NB4 (cell line): Measurements from ENCODE around the gene CREB1.

Source experiments
- DNase-seq: peaks from one replicate; pipeline ENCODE4 v3.0.0; 2010; ENCODE audit warnings: low read depth
- H3K4me3 ChIP-seq: one replicate; pipeline ENCODE4 v1.5.1; 2011; ENCODE audit warnings: mild to moderate bottlenecking, low read depth, low read length, moderate library complexity
- CTCF ChIP-seq: IDR thresholded peaks from one replicate; pipeline ENCODE4 v1.5.1; 2012; ENCODE audit warnings: low read depth, low read length
- MAX ChIP-seq: IDR thresholded peaks from 2 replicates; pipeline ENCODE4 v1.6.1; 2011; ENCODE audit warnings: low read depth, low read length
- MYC ChIP-seq: IDR thresholded peaks from 2 replicates; pipeline ENCODE4 v1.6.1; 2011; ENCODE audit warnings: low read depth, low read length
- POLR2A ChIP-seq: IDR thresholded peaks from 2 replicates; pipeline ENCODE4 v1.6.1; 2011; ENCODE audit warnings: mild to moderate bottlenecking; ENCODE audit not compliant: insufficient read length; ENCODE audit errors: extremely low read depth

CREB1 gene

GRCh38 chr2:207483477-207483876 lies 46.3 kb upstream of the CREB1 start:
- no peak for TF ChIP-seq MAX
- no peak for TF ChIP-seq CTCF
- TF ChIP-seq POLR2A: no peak
- no peak for TF ChIP-seq MYC
- DNase-seq: no peak

GRCh38 chr2:207484444-207485391 lies 45.0 kb upstream of the CREB1 start:
- no peak for TF ChIP-seq CTCF
- H3K4me3 ChIP-seq: no peak overlapping the region
- no peak for DNase-seq

More at GRCh38 chr2:207483477-207483876, 46.3 kb upstream of the CREB1 start:
- H3K4me3 ChIP-seq: no peak overlapping the region

- DNase-seq: no peak
- no peak for TF ChIP-seq MYC
- no peak for TF ChIP-seq MAX
- TF ChIP-seq POLR2A: no peak
- no peak for TF ChIP-seq CTCF
- no peak overlapping the region for H3K4me3 ChIP-seq
Measured at GRCh38 chr2:207487650-207488311, 42.0 kb upstream of the CREB1 start.

GRCh38 chr2:207489251-207489650 lies 40.5 kb upstream of the CREB1 start:
- DNase-seq: no peak
- no peak for TF ChIP-seq POLR2A
- TF ChIP-seq CTCF: no peak
- TF ChIP-seq MYC: no peak
- TF ChIP-seq MAX: no peak
- no peak overlapping the region for H3K4me3 ChIP-seq

GRCh38 chr2:207490441-207490840 lies 39.3 kb upstream of the CREB1 start:
- no peak for TF ChIP-seq POLR2A
- no peak for TF ChIP-seq CTCF
- no peak for TF ChIP-seq MAX
- no peak for TF ChIP-seq MYC
- no peak overlapping the region for H3K4me3 ChIP-seq
- no peak for DNase-seq
